ENCODE measurements around the gene PALB2.

GRCh38 chr16:23572394-23572793 lies 68.7 kb downstream of the PALB2 start:
- no peak for TF ChIP-seq CLOCK (CRISPR knock-in tag; IDR thresholded peaks at IDR 0.05; ENCODE audit: borderline replicate concordance)
- no peak for TF ChIP-seq ZNF232 (CRISPR knock-in tag; IDR thresholded peaks at IDR 0.05)

Measured in K562 (cell line).